Activated CD4-positive, alpha-beta memory T cell treated with anti-CD3 and anti-CD28 coated beads, Interleukin-2, amount 10 ng/mL, durations not matched to agents 7 days and 5 days (primary cell): ENCODE results near the gene ACSL3. TPM values are rescaled to one million over a fixed set of nuclear protein-coding genes. Genes with fewer than 3 reads are reported as not detected.

ENCODE experiments used
- CTCF ChIA-PET: fragments of 350-600 bp; sonication (Branson Sonifier 250); formaldehyde crosslinking; loops from one replicate; lab custom pipeline; 2021; ENCODE audit warnings: antibody characterized with exemption, inconsistent platforms; lab: Charles Lee
- POLR2A ChIA-PET: fragments of 350-600 bp; sonication (Branson Sonifier 250); formaldehyde crosslinking; loops from one replicate; lab custom pipeline; 2021; ENCODE audit warnings: antibody characterized with exemption; lab: Charles Lee
- DNase-seq: peaks from one replicate; pipeline ENCODE4 v3.0.0-alpha.2; 2020
- H3K27ac Mint-ChIP-seq: one replicate; pipeline ENCODE4 v1.8.0; 2021; ENCODE audit warnings: mild to moderate bottlenecking, mixed read lengths
- H3K27me3 Mint-ChIP-seq: one replicate; pipeline ENCODE4 v1.8.0; 2021; ENCODE audit warnings: mixed read lengths
- H3K36me3 Mint-ChIP-seq: one replicate; pipeline ENCODE4 v1.8.0; 2021; ENCODE audit warnings: low read depth, mixed read lengths
- H3K4me1 Mint-ChIP-seq: one replicate; pipeline ENCODE4 v1.8.0; 2021; ENCODE audit warnings: mixed read lengths
- H3K4me3 Mint-ChIP-seq: one replicate; pipeline ENCODE4 v1.8.0; 2021; ENCODE audit warnings: mild to moderate bottlenecking, mixed read lengths
- H3K9me3 Mint-ChIP-seq: one replicate; pipeline ENCODE4 v1.8.0; 2021; ENCODE audit warnings: mixed read lengths
- total RNA-seq, 2 experiments: library from RNA; stranded (reverse); gene quantifications; one replicate each; pipeline ENCODE4 v1.2.3, GENCODE V29; 2021

ACSL3 gene
- total RNA-seq, 2 experiments from 2014 or later, result 49.5 to 57.2 TPM

DNA sequence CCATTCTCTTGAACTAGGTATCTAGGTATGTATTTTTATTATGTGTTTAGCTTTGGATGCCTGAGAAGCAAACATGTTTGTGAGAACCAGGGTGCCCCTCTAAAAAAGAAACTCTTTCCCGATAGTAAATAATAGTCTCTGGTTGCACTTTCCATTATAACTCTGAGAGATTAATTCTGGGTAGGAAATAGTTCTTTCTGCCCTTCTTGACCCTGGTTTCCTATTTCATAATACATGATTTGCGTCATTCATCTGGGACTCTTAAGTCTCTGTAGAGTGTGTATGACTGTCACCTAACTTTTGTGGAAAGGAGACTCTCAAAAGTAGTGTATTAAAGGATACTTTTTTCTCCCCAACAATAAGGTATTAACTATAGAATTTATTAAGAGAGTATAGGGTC lies 31.5 kb downstream of the ACSL3 start:
- ChIA-PET CTCF (interaction anchor here (0.6 kb wide), 1 partner anchor 13 kb away, joined by 3 read pairs; no protein-coding TSS in a partner anchor), POLR2A (no interaction called here)
- H3K36me3 Mint-ChIP-seq, result peaks cover 3% of the 10 kb centered on the region

DNA sequence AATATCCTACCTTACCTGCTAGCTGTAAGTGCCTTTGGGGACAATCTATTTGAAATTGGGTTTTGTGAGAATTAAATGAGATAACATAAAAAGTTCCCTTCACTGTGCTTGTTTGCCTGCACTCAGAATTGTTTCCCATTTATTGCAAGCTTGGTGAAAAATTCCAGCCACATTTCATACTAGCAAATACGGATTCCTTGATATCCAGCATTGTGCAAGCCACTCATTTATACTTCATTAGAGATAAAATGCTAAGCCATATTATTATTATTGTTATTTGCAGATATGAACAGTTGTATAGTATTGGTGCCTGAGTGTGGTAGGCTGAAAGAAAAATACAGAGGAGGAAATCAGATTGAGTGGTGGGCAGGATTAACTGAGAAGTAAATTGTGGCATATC lies 31.9 kb downstream of the ACSL3 start:
- POLR2A ChIA-PET, result no interaction called here
- H3K4me3 Mint-ChIP-seq, result no peak overlapping the region
- CTCF ChIA-PET, result interaction anchor here (0.6 kb wide), 1 partner anchor 13 kb away, joined by 3 read pairs; no protein-coding TSS in a partner anchor
- H3K4me1 Mint-ChIP-seq, result no peaks in the 10 kb centered on the region
- peaks cover 3% of the 10 kb centered on the region for H3K36me3 Mint-ChIP-seq
- H3K27ac Mint-ChIP-seq, result no peak overlapping the region
- no peak for DNase-seq
- H3K9me3 Mint-ChIP-seq, result no peaks in the 10 kb centered on the region
- no peaks in the 10 kb centered on the region for H3K27me3 Mint-ChIP-seq

More for the DNA sequence above, 31.5 kb downstream of the ACSL3 start:
- Mint-ChIP-seq H3K4me3 (no peak overlapping the region), H3K27ac (no peak overlapping the region), H3K4me1 (no peaks in the 10 kb centered on the region), H3K27me3 (no peaks in the 10 kb centered on the region), H3K9me3 (no peaks in the 10 kb centered on the region)
- DNase-seq, result no peak

DNA sequence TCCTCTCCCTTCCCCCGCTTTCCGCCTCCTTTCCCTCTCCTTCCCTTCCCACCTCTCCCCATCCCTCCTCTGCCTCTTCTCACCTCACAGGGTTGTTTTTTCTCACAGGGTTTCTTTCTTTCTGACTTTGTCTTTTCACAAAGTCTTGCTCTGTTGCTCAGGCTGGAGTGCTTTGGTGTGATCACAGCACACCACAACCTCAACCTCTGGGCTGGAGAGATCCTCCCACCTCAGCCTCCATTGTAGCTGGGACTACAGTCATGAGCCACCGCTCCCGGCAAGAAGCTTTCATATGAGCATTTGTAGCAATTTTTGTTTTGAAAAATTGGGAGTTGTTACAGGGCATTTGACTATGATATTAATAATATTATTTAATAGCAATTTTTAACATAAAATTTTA lies 32.9 kb downstream of the ACSL3 start:
- ChIA-PET CTCF (interaction anchor here (2.4 kb wide), 1 partner anchor 10 kb away, joined by 12 read pairs; no protein-coding TSS in a partner anchor), POLR2A (no interaction called here)
- Mint-ChIP-seq H3K36me3 (no peaks in the 10 kb centered on the region), H3K27me3 (no peaks in the 10 kb centered on the region), H3K27ac (no peak overlapping the region), H3K9me3 (no peaks in the 10 kb centered on the region), H3K4me1 (no peaks in the 10 kb centered on the region), H3K4me3 (no peak overlapping the region)
- no peak for DNase-seq

DNA sequence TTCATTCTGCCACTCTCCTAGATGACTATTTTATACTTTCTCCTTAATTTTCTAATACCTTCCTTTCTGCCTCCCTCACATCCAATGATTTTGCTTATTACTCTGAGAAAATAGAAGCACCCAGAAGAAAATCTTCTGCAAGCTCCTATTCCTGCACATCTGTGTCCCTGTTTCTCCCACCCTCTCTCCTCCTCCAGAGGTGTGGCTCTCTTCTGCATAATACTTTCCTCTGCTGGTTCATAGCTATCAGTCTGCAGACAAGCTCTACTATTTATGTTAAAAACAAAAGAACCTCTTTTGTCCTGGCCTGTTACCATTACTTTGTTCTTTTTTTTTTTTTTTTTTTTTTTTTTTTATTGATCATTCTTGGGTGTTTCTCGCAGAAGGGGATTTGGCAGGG lies 34.3 kb downstream of the ACSL3 start:
- POLR2A ChIA-PET, result no interaction called here
- Mint-ChIP-seq H3K27me3 (no peaks in the 10 kb centered on the region), H3K27ac (no peak overlapping the region)

DNA sequence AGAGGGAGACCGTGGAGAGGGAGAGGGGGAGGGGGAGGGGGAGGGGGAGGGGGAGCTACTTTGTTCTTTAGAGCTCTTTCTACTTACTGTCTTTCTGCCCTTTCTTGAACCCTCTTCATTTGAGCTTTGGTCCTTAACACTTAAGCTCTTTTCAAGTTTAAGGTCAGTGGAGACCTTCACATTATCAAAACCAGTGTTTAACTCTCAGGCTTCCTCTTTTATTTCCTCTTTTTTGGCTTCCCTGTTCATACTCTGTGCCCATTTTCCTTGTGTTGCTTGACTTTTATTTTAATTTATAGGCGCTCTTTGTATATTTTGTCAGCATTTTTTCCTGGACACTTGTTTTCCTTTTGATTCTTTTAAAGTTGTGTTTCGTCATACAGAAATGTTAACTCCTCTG lies 37.1 kb downstream of the ACSL3 start:
- no peak overlapping the region for H3K4me3 Mint-ChIP-seq
- H3K36me3 Mint-ChIP-seq, result no peaks in the 10 kb centered on the region
- no peaks in the 10 kb centered on the region for H3K9me3 Mint-ChIP-seq
- no peak overlapping the region for H3K27ac Mint-ChIP-seq
- DNase-seq, result no peak
- H3K27me3 Mint-ChIP-seq, result no peaks in the 10 kb centered on the region
- ChIA-PET POLR2A (no interaction called here), CTCF (no interaction called here)
- peaks cover 6% of the 10 kb centered on the region for H3K4me1 Mint-ChIP-seq

More for the DNA sequence above, 34.3 kb downstream of the ACSL3 start:
- CTCF ChIA-PET, result interaction anchor here (2.4 kb wide), 1 partner anchor 8 kb away, joined by 12 read pairs; no protein-coding TSS in a partner anchor
- DNase-seq, result no peak
- H3K4me3 Mint-ChIP-seq, result no peak overlapping the region
- peaks cover 1% of the 10 kb centered on the region for H3K4me1 Mint-ChIP-seq
- no peaks in the 10 kb centered on the region for H3K36me3 Mint-ChIP-seq
- no peaks in the 10 kb centered on the region for H3K9me3 Mint-ChIP-seq

DNA sequence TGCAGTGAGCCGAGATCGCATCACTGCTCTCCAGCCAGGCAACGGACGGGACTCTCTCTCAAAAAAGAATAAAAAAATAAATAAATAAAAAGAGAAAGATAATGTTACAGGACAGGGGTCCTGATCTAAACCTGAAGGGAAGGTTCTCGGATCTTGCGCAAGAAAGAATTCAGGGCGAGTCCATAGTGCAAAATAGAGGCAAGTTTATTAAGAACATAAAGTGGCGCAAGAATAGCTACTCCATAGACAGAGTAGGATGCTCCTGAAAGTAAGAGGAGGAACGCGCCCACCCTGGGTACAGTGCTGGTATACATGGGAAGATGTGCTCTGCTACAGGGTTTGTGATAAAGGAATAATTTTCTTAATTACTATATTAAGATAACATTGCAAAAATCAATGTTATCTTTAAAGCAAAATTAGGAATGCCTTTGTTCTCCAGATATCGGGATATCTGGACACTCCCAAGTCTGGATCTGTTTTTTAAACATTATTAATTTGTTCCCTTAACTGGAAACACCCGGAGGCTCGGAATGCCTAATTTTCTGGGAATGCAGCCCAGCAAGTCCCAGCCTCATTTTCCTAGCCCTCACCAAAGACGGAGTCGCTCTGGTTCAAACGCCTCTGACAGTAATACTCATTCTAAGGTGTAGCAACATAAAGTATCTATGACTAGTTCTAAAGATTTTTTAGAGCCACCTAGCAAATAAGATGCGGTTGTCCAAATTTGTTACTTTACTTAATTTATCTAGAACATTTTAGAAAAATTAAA lies 38.8 kb downstream of the ACSL3 start:
- no peak for DNase-seq
- H3K9me3 Mint-ChIP-seq, result no peaks in the 10 kb centered on the region
- H3K4me3 Mint-ChIP-seq, result no peak overlapping the region
- ChIA-PET CTCF (interaction anchor here (0.8 to 2.9 kb wide), 2 partner anchors 9 to 191 kb away, joined by 3 to 31 read pairs; no protein-coding TSS in a partner anchor), POLR2A (no interaction called here)
- H3K36me3 Mint-ChIP-seq, result no peaks in the 10 kb centered on the region
- H3K4me1 Mint-ChIP-seq, result peaks cover 6% of the 10 kb centered on the region
- H3K27me3 Mint-ChIP-seq, result no peaks in the 10 kb centered on the region
- no peak overlapping the region for H3K27ac Mint-ChIP-seq

DNA sequence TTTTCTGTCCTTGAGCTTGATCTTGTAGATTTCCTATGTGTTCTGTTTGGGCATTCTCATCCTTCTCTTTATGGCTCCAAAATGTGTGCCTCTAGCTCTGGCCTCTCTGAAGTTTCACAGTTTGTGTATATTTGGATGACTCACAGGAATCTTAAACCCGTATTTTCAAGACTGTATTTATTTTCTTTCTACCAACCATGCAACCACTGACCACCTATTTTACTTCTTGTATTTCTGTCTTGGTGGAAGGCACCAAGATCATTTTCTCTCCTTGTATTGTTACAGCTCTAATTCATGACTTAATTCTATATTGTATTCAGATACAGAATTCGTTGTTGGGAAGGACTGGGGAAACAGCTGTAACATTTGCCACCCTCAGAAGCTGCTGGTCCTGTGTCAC lies 39.5 kb downstream of the ACSL3 start:
- no peak overlapping the region for H3K4me3 Mint-ChIP-seq
- H3K27me3 Mint-ChIP-seq, result no peaks in the 10 kb centered on the region
- ChIA-PET POLR2A (no interaction called here), CTCF (interaction anchor here (1.1 to 3.6 kb wide), 3 partner anchors 38 to 209 kb away, joined by 4 to 31 read pairs (median 25); no protein-coding TSS in a partner anchor)
- H3K27ac Mint-ChIP-seq, result no peak overlapping the region
- H3K4me1 Mint-ChIP-seq, result peaks cover 6% of the 10 kb centered on the region
- DNase-seq, result no peak
- no peaks in the 10 kb centered on the region for H3K36me3 Mint-ChIP-seq
- H3K9me3 Mint-ChIP-seq, result no peaks in the 10 kb centered on the region

DNA sequence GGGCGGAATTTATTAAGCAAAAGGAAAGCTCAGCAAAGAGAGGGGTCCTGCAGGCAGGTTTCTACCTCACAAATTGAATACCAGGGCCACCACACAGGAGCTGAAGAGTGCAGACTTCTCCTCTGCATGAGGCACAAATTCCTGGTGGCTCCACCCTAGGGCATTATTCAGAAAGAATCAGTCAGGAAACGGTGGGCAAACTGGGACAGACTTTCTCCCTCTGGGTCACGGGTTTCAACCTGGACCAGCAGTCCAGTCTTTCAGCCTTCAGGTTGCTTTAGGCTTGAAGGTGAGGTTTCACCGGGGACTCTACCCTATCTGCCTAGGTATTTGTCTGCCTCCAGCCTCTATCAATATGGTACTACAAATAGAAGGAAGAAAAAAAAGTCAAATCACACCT lies 41.8 kb downstream of the ACSL3 start:
- no peaks in the 10 kb centered on the region for H3K27me3 Mint-ChIP-seq
- H3K36me3 Mint-ChIP-seq, result no peaks in the 10 kb centered on the region
- no peak for DNase-seq
- peaks cover 6% of the 10 kb centered on the region for H3K4me1 Mint-ChIP-seq
- POLR2A ChIA-PET, result no interaction called here
- no peak overlapping the region for H3K4me3 Mint-ChIP-seq
- CTCF ChIA-PET, result interaction anchor here (0.8 to 5.5 kb wide), 12 partner anchors 8 to 214 kb away, joined by 3 to 55 read pairs (median 6); no protein-coding TSS in a partner anchor
- H3K27ac Mint-ChIP-seq, result no peak overlapping the region
- H3K9me3 Mint-ChIP-seq, result no peaks in the 10 kb centered on the region

DNA sequence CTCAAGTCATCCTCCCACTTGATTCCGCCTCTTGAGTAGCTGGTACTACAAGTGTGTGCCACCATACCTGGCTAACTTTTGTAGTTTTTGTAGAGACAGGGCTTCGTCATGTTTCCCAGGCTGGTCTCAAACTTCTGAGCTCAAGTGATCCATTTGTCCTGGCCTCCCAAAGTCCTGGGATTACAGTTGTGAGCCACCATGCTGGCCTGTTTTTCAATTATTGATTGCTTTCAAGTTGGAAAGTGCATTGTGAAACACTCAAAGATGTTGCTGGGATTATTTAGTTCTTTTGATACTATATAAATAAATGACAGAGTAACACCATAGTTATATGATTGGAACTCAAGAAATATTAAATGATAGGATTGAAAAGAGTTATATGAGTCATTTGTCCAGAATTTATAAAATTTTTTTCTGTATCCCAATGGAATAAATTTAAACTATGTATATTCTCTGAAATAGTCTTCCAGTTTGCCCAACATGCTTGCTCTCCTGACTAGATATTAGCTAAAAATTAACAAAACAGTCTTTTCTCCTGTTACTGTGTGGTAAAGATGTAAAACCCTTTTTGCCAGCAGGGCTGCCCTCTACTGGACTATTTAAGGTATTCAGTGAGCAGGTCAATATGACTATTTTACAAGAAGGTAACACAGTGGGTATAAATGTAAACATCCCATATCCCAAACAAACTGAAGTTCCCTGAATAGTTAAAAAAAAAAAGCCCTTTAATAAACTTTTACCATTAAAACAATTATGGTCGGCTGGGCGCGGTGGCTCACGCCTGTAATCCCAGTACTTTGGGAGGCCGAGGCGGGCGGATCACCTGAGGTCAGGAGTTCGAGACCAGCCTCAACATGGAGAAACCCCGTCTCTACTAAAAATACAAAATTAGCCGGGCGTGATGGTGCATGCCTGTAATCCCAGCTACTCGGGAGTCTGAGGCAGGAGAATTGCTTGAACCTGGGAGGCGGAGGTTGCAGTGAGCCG lies 42.7 kb downstream of the ACSL3 start:
- peaks cover 5% of the 10 kb centered on the region for H3K36me3 Mint-ChIP-seq
- CTCF ChIA-PET, result interaction anchor here (0.6 to 5.5 kb wide), 18 partner anchors 9 to 249 kb away, joined by 3 to 55 read pairs (median 4); no protein-coding TSS in a partner anchor
- peak; percentile 28 for DNase-seq
- peaks cover 6% of the 10 kb centered on the region for H3K4me1 Mint-ChIP-seq
- no peak overlapping the region for H3K4me3 Mint-ChIP-seq
- H3K27me3 Mint-ChIP-seq, result no peaks in the 10 kb centered on the region
- H3K9me3 Mint-ChIP-seq, result no peaks in the 10 kb centered on the region
- POLR2A ChIA-PET, result interaction anchor here (0.8 kb wide), 1 partner anchor 194 kb away, joined by 5 read pairs; no protein-coding TSS in a partner anchor
- no peak overlapping the region for H3K27ac Mint-ChIP-seq

DNA sequence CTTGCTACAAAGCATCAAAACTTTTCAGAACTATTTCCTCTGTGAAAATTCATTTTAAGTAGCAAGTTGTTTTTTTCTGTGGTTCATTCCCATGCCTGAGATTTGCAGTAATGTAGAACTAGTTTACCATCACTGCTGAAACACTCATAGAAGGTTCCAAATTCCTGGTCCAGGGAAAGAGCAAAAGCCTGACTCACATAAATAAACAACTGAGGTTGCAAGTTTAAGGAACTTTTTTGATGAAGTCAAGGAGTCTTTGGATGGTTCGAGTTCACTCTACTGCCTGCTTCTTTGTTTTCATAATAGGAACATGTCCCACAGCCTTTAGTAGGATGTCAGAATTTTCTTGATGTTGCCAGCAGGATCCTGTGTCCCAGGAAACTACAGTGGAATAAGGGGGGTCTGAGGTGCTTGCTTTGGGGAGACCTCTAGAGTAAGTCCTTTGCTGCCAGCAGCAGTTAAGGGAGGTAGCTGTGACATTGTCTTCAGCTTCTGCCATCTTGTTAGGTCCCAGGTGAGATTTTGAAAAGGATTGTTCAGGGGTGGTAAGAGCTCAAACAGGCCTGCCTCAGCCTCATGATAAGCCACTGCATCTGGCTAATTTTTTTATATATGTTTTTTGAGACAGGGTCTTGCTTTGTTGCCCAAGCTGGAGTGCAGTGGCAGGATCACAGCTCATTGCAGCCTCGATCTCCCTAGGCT lies 43.9 kb downstream of the ACSL3 start:
- Mint-ChIP-seq H3K4me3 (no peak overlapping the region), H3K4me1 (peaks cover 6% of the 10 kb centered on the region), H3K9me3 (no peaks in the 10 kb centered on the region), H3K27me3 (no peaks in the 10 kb centered on the region), H3K36me3 (peaks cover 14% of the 10 kb centered on the region), H3K27ac (no peak overlapping the region)
- ChIA-PET POLR2A (no interaction called here), CTCF (interaction anchor here (0.7 to 5.5 kb wide), 4 partner anchors 12 to 197 kb away, joined by 3 to 55 read pairs (median 4); no protein-coding TSS in a partner anchor)
- no peak for DNase-seq

DNA sequence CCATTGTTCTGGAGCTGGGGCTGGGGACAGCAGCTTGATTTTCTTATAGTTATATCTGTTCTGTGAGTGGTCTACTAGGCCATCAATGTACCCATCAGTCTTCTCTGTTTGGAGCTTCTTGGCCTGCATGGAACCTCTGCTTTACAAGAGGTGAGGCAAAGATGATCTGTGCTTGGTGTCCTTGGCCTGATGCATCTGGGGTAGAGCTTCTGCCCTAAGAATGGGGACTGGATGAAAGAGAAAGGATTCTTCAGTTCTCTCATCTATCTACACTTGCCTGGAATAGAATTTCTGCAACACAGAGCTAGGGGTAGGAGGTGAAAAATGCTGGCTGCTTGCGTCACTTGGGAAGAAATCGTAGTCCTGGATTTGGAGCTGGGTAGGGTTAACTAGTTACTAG lies 46.2 kb downstream of the ACSL3 start:
- no peak overlapping the region for H3K27ac Mint-ChIP-seq
- peaks cover 6% of the 10 kb centered on the region for H3K4me1 Mint-ChIP-seq
- no peaks in the 10 kb centered on the region for H3K9me3 Mint-ChIP-seq
- H3K36me3 Mint-ChIP-seq, result peaks cover 16% of the 10 kb centered on the region
- ChIA-PET CTCF (interaction anchor here (1.1 to 5.5 kb wide), 3 partner anchors 32 to 216 kb away, joined by 4 to 55 read pairs (median 6); no protein-coding TSS in a partner anchor), POLR2A (interaction anchor here (0.9 kb wide), 1 partner anchor 13 kb away, joined by 3 read pairs; no protein-coding TSS in a partner anchor)
- no peaks in the 10 kb centered on the region for H3K27me3 Mint-ChIP-seq
- no peak overlapping the region for H3K4me3 Mint-ChIP-seq
- DNase-seq, result no peak
